GM19025 (cell line): Measurements from ENCODE around the gene SEPTIN7.
"Not testable (repeated sequence)": the region's sequence is repeated elsewhere in the genome, so short reads cannot be mapped to it uniquely, and the experiment has no call there.

ENCODE experiments used
- ATAC-seq: cut with Tn5 transposase; IDR thresholded peaks from one replicate; pipeline ENCODE4 v1.9.1; 2021; ENCODE audit warnings: mild to moderate bottlenecking, low read depth, moderate library complexity; ENCODE audit not compliant: unreplicated experiment

Gene SEPTIN7

DNA sequence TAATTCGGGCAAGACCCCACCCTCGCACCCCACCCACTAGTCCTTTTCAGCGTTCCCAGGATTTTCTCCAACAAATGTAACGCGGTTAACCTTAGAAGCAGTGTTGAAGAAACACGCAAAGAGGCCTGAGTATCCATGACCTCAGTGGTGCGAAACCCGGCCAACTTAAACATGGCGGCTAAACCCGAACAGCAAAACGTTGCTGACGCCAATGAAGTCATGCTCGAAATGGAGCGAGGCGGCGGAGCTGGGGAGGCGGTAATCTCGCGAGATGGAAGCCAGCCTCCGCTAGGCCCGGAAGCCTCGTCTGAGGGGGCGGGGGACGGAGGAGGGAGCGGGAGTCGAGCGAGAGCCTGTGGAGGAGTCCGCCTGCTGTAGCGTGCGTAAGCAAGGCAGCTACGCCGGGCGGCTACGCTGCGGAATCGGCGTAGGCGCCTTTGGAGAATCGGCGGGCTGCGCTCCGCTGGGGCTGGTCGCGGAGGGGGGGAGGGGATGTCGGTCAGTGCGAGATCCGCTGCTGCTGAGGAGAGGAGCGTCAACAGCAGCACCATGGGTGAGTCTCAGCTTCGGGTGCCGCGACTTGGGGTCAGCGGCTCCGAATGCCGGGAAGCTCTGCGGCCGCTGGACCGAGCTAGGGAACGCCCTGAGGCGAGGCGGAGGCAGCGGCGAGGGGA lies at the start of gene SEPTIN7:
Gene SEPTIN7, plus strand, starts transcription at position 340 of the 674 bp plus-strand sequence. Its CDS starts 153 bp downstream, at position 493.
- ATAC-seq: peak; percentile 83

DNA sequence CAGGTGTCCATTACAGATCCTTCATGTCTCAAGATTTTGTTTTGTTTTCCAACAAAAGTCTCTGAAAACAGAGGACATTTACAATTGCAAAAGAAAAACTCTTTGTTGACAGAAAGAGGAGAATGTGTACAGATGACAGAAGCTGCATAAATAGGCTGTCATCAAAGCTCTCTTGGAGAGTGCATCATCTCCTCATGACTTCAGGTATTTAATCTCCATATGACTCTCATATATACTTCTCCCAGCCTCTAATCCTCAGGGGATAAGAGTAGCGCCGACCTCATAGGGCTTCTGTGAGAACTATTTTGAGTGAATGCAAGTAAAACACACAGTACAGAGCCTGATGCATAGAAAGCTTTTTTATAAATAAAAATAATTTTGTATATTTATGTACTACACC lies 48.1 kb upstream of the SEPTIN7 start:
- no peak for ATAC-seq

DNA sequence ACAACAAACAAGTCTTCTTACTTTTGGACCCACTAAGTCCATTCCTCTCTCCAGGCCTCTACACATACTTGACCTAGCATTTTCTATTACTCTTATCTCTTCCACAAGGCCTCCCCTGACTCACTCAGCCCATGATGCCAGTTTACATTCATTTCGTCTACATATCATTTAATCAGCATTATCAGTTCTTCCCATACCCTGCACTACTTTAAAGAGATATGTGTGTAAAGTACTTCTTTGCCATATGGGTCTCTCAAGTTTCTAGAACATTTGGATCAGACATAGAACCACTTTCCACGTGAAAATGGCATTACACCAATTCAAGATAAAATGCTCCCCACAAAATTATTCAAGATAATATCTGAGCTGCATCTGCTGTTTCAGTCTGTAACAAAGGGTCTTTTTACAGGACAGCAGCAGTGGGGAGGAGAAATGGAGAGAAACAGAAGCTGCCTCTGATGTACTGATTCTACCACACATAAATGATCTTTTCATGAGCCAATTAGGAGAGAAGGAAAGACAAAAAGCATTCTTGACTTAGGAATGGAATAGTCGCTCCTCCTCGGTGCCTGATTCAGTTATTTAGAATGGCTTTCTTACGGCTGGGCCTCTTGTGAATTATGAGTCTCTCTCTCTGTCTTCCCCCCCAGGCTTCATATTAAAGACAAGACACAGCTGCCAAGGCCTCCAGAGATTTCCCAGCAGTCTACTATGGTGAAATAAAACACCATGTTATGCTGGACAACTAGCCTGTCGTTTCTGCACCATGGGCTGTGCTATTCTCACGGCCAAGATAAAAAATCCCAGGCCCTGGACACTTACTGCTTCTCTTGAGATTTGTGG lies 46.9 kb upstream of the SEPTIN7 start:
- ATAC-seq: no peak

DNA sequence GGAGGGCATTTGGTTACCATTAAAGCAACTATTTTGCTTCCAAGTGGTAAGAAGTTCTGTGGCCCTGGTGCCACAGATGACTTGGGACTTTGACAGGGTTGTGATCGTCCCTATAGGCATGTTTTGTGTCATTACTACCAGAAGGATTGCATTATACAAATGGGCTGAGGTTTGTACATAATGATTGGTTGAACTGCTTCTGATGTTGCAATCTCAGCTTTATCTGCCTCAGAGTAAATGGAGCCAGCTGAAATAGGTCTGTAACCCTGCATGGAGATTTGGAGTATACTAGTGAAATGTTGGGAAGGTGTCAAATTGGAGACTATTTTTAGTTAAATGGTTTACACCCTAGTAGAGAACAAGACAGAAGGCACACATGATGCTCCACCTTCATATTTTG lies 46.1 kb upstream of the SEPTIN7 start:
- ATAC-seq: no peak

DNA sequence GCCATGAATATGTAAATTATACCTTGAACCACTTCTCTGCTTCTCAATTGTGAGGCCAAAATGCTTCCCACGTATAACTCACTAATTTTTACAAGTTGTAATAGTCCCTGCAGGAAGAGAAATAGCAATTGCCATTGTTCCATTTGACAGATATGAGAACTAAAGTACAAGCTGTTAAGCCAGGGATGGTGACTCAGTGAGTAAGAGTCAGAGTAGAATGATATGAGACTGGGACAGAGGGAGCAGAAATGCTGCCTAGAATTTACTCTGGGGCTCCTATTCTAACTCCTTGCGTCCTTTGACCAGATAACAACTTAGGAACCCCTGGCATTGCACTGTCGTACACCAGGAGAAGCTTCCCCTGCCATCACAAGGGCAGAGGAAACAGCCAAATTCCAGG lies 45.1 kb upstream of the SEPTIN7 start:
- ATAC-seq: no peak

DNA sequence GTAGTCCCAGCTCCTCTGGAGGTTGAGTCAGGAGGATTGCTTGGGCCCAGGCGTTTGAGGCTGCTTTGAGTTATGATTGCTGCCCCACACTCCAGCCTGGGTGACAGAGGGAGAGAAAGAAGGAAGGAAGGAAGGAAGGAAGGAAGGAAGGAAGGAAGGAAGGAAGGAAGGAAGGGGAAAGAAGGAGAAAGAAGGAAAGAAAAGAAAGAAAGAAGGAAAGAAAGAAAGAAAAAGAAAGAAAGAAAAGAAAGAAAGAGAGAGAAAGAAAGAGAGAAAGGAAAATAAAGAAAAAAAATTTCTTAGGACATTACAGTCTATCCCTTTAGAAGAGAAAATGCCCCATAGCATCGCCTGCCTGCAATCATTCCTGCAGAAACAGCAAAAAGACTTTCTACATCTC lies 44.4 kb upstream of the SEPTIN7 start:
- ATAC-seq: not testable (repeated sequence)

DNA sequence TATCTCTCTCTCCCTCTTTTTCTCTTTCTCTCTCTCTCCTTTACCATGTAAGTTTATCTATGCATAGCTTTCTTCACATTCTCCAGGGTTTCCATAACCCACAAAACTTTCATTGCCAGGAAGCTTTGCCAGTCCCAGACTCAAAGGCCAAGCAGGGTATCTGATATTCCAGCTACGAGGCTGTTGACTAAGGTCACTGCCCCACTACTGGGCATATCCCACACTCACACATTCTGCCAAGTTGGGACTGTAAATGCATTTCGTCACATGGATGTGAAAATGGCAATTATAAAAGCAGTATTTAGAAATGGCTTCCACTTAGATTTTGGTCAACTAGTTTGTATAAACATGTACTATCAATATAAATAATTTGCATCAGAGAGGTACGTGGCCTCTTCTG lies 43.3 kb upstream of the SEPTIN7 start:
- ATAC-seq: no peak

DNA sequence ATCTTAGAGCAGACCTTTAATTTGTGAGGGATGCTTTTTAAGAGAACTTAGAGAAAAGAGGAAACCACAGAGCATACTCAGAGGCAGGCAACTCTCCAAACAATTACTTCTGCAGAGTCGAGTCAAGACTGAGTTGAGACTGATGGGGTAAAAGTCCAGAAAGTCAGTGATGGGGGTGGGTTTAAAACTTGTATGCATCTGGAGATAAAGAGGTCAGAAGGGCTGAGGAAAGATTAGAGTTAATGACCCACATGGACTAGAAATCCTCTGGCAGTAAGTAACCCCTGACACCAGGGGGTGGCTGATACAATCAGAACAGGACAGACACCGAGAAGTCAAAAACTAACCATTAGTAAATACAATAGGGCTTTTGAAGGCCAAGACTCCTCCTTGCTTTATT lies 42.4 kb upstream of the SEPTIN7 start:
- no peak for ATAC-seq

DNA sequence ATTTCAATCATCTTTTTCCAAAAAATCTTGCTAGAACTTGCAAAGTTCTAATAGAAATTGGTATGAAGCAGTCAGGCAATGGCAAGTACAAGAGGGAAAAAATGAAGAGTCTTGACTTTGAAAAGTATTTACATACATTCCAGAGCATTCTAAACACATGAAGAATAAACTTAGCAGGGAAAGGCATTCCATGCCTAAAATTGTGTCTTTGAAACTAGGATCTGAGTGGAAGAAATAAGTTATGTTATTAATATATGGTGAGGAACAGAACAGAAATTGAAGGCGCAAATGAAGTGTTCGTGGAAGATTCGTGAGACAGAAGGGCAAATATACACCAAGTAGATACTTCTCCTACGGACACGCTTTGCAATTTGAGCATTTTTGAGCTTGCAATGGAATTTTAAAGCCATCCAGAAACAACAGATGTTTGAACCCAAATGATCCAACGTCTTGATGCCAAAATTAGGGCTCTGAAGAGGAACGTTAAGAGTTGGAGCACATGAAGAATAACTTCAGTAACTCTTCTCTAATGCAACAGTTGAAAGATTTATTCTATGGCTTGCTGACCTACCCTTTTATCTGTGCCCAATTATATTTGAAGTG lies 40.6 kb upstream of the SEPTIN7 start:
- ATAC-seq: no peak

DNA sequence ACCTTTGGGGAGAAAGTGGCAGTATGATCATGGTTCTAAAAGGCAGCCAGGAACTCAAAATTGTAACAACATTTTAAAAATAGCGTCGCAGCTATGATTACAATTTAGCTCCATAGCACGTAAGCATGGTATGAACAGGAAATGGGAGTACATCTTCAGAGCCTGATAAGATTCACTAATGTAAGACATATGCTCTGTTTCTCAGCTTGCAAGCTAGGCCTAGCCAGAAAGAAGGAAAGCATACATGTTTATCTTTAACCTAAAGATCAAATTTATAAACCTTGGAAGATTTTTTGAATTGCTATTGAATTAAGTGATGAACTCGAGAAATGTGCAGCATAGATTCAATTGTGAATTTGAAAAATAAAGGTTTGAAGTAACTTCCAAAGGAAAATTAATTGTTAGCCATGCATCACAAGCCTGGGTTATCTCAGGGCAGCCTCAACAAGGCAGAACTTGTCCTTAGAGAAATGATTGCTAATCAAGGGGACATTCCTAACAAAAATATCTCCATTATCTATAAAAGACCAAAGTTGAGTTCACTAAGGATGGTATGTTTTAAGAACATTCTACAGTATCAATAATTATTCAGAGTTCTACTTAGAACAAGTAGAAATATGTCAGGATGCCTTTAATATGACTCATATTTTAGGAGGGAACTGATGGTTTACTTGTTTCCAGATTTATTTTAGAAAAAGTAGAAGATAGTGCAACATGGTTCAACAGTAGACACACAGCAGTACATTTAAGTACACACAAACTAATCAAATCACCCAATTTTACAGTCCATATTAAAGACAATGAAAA lies 38.8 kb upstream of the SEPTIN7 start:
- no peak for ATAC-seq

DNA sequence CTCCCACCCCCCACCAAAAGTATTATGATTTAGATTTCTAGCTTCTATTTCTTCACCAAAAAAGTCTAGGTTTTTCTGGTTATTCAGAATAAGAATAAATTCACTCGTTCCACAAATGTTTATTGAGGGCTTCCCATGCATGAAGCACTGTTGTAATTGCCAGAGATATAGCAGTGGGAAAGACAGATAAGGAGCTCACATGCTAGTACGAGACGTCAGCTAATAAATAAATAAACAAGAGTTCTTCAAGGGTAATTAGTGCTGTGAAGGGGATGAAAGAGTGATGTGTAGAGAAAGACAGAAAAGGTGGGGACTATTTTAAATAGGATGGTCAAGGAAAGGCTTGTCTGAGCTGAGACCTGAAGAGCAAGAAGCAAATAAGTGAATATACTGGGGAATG lies 38.1 kb upstream of the SEPTIN7 start:
- no peak for ATAC-seq

DNA sequence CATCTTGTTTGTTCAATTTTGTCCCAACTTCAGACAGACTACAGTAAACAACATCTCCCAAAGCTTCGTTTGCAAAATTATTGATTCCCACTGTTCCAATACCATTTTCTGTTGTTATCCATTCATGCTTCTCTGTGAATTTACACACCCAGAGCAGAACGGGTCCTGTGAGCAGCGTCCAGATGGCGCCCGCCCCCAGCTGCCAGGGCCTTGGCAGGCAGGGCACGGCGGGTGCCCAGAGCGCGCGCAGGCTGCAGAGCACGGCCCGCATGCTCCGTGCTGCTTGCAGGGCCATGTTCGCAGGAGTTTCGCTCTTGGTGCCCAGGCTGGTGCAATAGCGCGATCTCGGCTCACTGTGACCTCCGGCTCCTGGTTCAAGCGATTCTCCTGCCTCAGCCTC lies 32.5 kb upstream of the SEPTIN7 start:
- no peak for ATAC-seq

DNA sequence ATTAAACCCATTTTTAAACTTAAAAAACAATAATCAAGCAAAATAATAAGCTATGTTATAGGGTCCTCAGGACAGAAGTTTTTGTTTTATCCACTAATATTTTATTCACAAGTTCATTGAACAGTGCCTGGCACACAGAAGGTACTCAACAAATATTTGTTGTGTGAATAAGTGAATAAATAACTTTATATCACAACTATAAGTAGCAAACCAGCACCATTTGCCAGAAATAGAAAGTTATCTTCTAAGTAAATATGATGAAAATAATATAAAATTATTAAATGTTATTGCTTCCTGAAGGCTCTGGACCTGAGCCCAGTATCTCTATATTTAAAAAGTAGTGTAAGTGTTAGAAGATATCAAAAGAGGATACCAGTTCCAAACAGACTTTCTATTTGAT lies 29.1 kb upstream of the SEPTIN7 start:
- no peak for ATAC-seq

DNA sequence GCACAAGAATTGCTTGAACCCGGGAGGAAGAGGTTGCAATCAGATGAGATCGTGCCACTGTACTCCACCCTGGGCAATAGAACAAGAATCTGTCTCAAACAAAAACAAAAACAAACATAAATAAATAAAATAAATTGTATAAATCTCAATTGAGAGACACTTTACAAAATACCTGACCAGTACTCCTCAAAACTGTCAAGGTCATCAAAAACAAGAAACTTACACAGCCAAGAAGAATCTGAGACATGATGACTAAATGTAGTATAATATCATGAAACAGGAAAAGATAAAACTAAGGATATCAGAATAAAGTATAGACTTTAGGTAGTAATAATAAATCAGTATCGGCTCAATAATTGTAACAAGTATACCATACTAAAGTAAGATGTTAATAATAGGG lies 26.9 kb upstream of the SEPTIN7 start:
- no peak for ATAC-seq

DNA sequence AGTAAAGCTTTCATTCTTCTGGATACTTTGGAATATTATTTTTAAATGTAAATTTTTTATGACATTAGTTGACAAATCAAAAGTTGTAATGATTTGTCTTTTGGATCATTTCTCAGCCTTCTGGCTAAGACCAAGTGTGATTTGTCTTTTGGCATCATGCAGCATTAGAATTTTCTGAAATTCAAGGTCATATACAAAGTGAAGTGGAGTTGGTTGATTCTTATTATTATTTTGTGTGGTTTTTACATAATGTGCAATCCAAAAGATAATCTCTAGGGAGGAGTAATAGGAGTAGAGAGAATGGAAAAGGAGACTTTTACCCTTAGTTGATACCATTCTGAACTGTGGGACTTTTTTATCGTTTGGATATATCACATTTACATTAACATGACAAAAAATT lies 24.2 kb upstream of the SEPTIN7 start:
- ATAC-seq: no peak

DNA sequence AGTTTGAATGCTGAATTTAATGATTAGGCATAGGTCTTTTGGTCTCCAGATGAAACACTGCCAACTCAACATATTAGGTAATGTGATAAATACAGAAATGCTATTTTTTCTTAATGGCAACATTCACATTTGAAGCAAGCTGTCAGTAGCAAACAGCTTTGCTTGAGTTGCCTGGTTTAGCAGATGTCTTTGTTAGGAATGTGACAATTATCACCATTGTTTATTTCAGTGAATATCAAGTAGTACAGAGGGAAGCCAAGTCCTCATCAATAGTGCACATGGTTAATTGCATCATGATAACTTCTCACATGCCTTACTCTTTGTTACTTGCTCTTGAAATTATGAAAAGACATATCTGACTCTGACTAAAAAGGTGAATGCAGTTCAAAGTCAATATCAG lies 23.7 kb upstream of the SEPTIN7 start:
- ATAC-seq: no peak

DNA sequence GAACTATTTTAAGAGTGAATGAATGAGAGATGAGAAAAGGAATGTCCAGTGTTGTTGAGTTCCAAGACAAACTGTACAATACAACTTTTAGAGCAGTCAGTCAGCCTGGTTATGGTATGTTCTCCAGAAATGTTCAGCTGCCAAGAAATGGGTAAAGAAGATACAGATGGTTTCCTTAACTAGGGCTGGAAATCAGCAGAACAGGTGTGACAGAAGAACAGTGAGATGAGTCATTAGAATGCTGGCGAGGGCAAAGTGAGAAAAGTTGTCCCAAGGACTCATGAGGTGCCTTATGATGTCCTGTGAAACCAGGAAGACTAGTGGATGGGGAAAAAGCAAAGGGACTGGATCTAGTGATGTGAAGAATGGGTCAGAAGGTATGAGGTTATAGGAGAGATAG lies 20.8 kb upstream of the SEPTIN7 start:
- ATAC-seq: no peak

DNA sequence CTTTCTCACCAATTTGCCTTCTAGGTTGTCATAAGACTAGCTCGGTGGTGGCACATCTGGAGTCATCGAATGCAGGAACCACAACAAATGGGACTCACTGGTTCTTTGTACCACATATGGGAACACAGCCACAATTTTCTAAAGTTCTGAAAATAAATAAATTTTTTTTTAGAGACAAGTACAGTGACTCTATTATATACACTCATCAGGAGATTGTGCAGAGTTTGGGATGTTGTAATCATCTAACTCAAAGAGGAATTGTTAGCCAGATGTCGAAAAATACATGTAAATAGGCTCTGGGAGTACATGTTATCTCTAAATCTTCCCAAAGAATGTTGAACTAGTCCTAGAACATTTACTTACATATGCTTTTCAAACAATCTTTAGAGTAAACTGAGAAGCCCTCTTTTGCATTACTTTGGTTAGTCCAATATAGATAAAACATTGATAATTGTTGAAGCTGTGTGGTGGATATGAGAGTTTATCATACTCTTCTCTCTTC lies 19.6 kb upstream of the SEPTIN7 start:
- no peak for ATAC-seq

DNA sequence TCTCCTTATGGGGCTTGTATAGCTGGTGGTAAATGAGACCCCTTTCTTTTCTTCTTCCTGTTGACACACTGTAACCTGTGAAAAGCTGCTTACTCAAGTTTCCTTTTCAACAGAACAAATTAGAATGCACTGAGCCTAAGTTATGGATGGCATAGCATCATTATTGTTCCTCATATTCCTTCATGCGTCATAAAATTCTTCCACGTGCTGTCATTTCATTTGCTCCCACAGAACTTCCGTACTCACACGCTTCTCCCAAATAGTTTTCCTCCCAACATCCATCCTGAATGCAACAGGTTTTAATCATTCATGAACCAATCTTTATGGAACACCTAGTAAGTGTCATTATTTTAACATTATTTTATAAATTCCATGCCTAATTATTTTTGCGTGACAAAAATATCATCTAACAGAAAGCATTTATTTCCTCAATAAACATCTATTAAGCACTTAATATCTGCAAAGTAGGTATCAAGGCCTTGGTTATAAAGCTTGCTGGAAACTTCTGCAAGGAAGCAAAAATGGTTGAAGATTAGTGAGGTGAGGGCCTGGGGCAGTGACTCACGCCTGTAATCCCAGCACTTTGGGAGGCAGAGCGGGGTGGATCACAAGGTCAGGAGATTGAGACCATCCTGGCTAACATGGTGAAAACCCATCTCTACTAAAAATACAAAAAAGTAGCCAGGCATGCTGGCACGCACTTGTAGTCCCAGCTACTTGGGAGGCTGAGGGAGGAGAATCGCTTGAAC lies 18.9 kb upstream of the SEPTIN7 start:
- no peak for ATAC-seq

DNA sequence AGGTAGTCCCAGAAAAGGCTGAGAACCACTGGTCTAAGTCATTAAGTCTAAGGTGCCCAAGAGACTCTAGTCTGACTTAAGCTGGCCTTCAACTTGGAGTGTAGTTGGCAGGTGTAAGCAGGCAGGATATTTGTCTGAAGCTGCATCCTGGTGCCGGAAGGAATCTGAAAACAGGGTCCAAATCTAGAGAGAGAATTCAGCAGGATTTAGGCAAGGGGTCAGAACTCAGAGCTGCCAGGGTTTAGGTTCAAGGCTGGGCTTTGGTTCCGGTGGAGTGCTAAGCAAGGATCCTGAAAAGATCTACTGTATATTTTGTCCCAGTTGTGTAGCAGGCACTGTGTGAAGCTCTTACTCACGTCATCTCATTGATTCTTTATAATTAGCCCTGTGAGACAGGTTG lies 16.5 kb upstream of the SEPTIN7 start:
- no peak for ATAC-seq
